Activated T-cell treated with anti-CD3 and anti-CD28 coated beads for 24 hours (primary cell): Measurements from ENCODE around the gene APOBEC3C.
"Not testable (repeated sequence)": the region's sequence is repeated elsewhere in the genome, so short reads cannot be mapped to it uniquely, and the experiment has no call there.

Experiments
- DNase-seq: peaks from one replicate; pipeline ENCODE4 v3.0.0-alpha.2; 2020; ENCODE audit warnings: low read depth

The APOBEC3C gene

DNA sequence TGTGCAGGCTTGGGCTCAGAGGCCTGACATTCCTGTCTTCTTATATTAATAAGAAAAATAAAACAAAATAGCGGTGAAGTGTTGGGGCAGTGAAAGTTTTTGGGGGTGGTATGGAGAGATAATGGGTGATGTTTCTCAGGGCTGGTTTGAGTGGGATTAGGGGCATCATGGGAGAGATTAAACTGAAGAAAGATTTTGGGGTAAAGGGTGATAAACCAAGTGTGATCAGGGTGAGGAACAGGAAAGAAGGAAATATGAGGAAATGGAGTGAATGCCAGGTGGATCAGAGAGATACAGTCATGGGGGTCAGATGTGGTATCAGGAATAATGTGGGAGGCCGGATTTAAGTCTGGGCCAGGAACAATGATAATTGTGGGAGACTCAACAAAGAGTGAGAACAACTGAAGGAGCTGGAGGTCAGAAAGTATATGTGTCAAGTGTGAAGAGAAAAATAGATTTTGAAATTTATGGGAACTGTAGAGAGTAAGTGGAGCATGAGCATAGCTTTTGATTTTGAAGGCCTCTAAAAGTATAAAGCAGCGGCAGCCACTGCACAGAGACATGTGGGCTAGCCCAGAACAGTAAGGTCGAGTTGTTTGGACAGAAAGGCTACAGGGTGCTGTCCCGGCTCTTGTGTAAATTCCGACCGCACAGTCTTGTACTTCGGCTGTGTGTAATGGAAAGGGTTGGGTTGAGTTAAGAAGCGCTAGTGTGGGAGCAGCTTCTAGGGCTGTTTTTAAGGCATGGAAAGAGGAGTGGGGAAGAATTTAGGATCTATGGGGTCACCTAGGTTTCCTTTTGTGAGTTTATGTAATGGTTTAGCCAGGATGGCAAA, 52.6 kb downstream of the APOBEC3C start:
- not testable (repeated sequence) for DNase-seq

GRCh38 chr22:39068033-39068785, 54.2 kb downstream of the APOBEC3C start:
- no peak for DNase-seq
